ENCODE measurements around the gene ITPK1. TPM values are rescaled to one million over a fixed set of nuclear protein-coding genes. Genes with fewer than 3 reads are reported as not detected.

The ITPK1 gene
- total RNA-seq, 3 donors from 2014 or later (not counting 1 experiment from before 2014, with no cell fraction given): 73.2 to 74.8 (median 74.4) TPM

- no peaks in the 10 kb centered on the region for H3K27me3 ChIP-seq (ENCODE audit: control insufficient read depth, insufficient read depth, low read length)
- peak overlapping the region; percentile 29 for H3K4me3 Mint-ChIP-seq
- H3K27ac Mint-ChIP-seq: peak overlapping the region; percentile 66 to 71
- H3K4me1 Mint-ChIP-seq: peaks cover 47 to 59% of the 10 kb centered on the region in 2 donors
- 72% methylated on average over 3 of the region's 4 CpGs for WGBS (ENCODE audit: insufficient coverage)
- ATAC-seq: peak; percentile 5 to 44 (median 42)
- H3K9me3 Mint-ChIP-seq: no peaks in the 10 kb centered on the region
- H3K27me3 Mint-ChIP-seq (ENCODE audit: low read depth in 2 of 2): no peaks in the 10 kb centered on the region
- intact Hi-C loops (cut with micrococcal nuclease): no loop called here
- TF ChIP-seq CTCF (IDR thresholded peaks at IDR 0.05): no peak
- no peak overlapping the region for H3K4me3 ChIP-seq (ENCODE audit: low read length)
- no peak overlapping the region for H3K27ac ChIP-seq (ENCODE audit: low read length)
- H3K9me3 ChIP-seq (ENCODE audit: control insufficient read depth, insufficient read depth, low read length): no peaks in the 10 kb centered on the region
- no peak for DNase-seq
- H3K4me1 ChIP-seq (ENCODE audit: control insufficient read depth, insufficient read depth, low read length): peaks cover 53% of the 10 kb centered on the region
- H3K36me3 ChIP-seq (ENCODE audit: control insufficient read depth, insufficient read depth, low read length): no peaks in the 10 kb centered on the region
- H3K36me3 Mint-ChIP-seq: no peaks in the 10 kb centered on the region
Measured at GRCh38 chr14:93061380-93062012, 54.2 kb downstream of the ITPK1 start.

- peaks cover 53% of the 10 kb centered on the region for H3K4me1 ChIP-seq (ENCODE audit: control insufficient read depth, insufficient read depth, low read length)
- DNase-seq (no peak), ATAC-seq (no peak)
- Mint-ChIP-seq H3K4me1 (peaks cover 47 to 59% of the 10 kb centered on the region in 2 donors), H3K4me3 (no peak overlapping the region), H3K36me3 (no peaks in the 10 kb centered on the region), H3K27ac (peak overlapping the region; percentile 66 to 75), H3K9me3 (no peaks in the 10 kb centered on the region), H3K27me3 (ENCODE audit: low read depth in 2 of 2) (no peaks in the 10 kb centered on the region)
- WGBS (ENCODE audit: insufficient coverage): 100% methylated on average over 1 of the region's 1 CpG
- intact Hi-C loops (cut with micrococcal nuclease): no loop called here
- H3K9me3 ChIP-seq (ENCODE audit: control insufficient read depth, insufficient read depth, low read length): no peaks in the 10 kb centered on the region
- H3K4me3 ChIP-seq (ENCODE audit: low read length): no peak overlapping the region
- no peak for TF ChIP-seq CTCF (IDR thresholded peaks at IDR 0.05)
- no peaks in the 10 kb centered on the region for H3K27me3 ChIP-seq (ENCODE audit: control insufficient read depth, insufficient read depth, low read length)
- no peak overlapping the region for H3K27ac ChIP-seq (ENCODE audit: low read length)
- H3K36me3 ChIP-seq (ENCODE audit: control insufficient read depth, insufficient read depth, low read length): peaks cover 2% of the 10 kb centered on the region
Measured at GRCh38 chr14:93060841-93061240, 54.9 kb downstream of the ITPK1 start.

GRCh38 chr14:93059917-93060545, 55.7 kb downstream of the ITPK1 start:
- H3K27ac Mint-ChIP-seq: peak overlapping the region; percentile 66 to 75
- Histone ChIP-seq H3K36me3 (ENCODE audit: control insufficient read depth, insufficient read depth, low read length) (peaks cover 3% of the 10 kb centered on the region), H3K27ac (ENCODE audit: low read length) (no peak overlapping the region), H3K4me1 (ENCODE audit: control insufficient read depth, insufficient read depth, low read length) (peaks cover 46% of the 10 kb centered on the region), H3K9me3 (ENCODE audit: control insufficient read depth, insufficient read depth, low read length) (no peaks in the 10 kb centered on the region), H3K4me3 (ENCODE audit: low read length) (no peak overlapping the region), H3K27me3 (ENCODE audit: control insufficient read depth, insufficient read depth, low read length) (no peaks in the 10 kb centered on the region)
- TF ChIP-seq CTCF (IDR thresholded peaks at IDR 0.05): no peak
- peak in 1 of 2 donors; percentile 42 for DNase-seq
- 58% methylated on average over 9 of the region's 9 CpGs for WGBS (ENCODE audit: insufficient coverage)
- H3K4me1 Mint-ChIP-seq: peaks cover 41 to 55% of the 10 kb centered on the region in 2 donors
- peak in 1 of 3 donors; percentile 25 for ATAC-seq
- no peaks in the 10 kb centered on the region for H3K9me3 Mint-ChIP-seq
- no peak overlapping the region for H3K4me3 Mint-ChIP-seq
- H3K27me3 Mint-ChIP-seq (ENCODE audit: low read depth in 2 of 2): no peaks in the 10 kb centered on the region
- H3K36me3 Mint-ChIP-seq: no peaks in the 10 kb centered on the region
- intact Hi-C loops (cut with micrococcal nuclease): no loop called here
